GM12878 (cell line): ENCODE measurements around the gene FSTL4.

Source experiments
- EZH2 ChIP-seq: IDR thresholded peaks from 2 replicates; pipeline ENCODE4 v1.6.1; 2012; ENCODE audit warnings: low read depth, mild to moderate bottlenecking, control low read depth, inconsistent platforms, low read length, borderline replicate concordance; ENCODE audit not compliant: control insufficient read depth
- KAT2A ChIP-seq: conservative IDR thresholded peaks from 2 replicates; pipeline ENCODE4 v1.6.1; 2011; ENCODE audit warnings: low read depth, low read length; ENCODE audit not compliant: control insufficient read depth
- MEF2A ChIP-seq: IDR thresholded peaks from 2 replicates; pipeline ENCODE4 v1.6.1; 2011; ENCODE audit warnings: low read depth, mild to moderate bottlenecking, low read length, moderate library complexity; ENCODE audit not compliant: insufficient read depth
- MTA3 ChIP-seq: IDR thresholded peaks from 2 replicates; pipeline ENCODE4 v1.6.1; 2012; ENCODE audit warnings: low read length, inconsistent platforms, borderline replicate concordance
- NR2F1 ChIP-seq: fragments of 450-650 bp; conservative IDR thresholded peaks from 2 replicates; pipeline ENCODE4 v1.6.1; 2017; ENCODE audit warnings: mild to moderate bottlenecking
- PAX5 ChIP-seq: IDR thresholded peaks from 2 replicates; pipeline ENCODE4 v1.6.1; 2011; ENCODE audit warnings: low read depth, low read length, borderline replicate concordance
- POLR2AphosphoS2 ChIP-seq: IDR thresholded peaks from 2 replicates; pipeline ENCODE4 v1.6.1; 2011; ENCODE audit warnings: low read depth, mild to moderate bottlenecking, low read length, improper control_type of control experiment, moderate library complexity
- POLR2AphosphoS5 ChIP-seq: IDR thresholded peaks from 2 replicates; pipeline ENCODE4 v1.6.1; 2011; ENCODE audit warnings: mild to moderate bottlenecking, low read length, inconsistent platforms
- SRF ChIP-seq, 2 experiments: IDR thresholded peaks; 2 replicates each; pipeline ENCODE4 v1.6.1; 2011; ENCODE audit warnings: low read depth in 2 of 2, low read length in 2 of 2, mild to moderate bottlenecking in 1 of 2, moderate library complexity in 1 of 2
- ZNF384 ChIP-seq: IDR thresholded peaks from 2 replicates; pipeline ENCODE4 v1.6.1; 2012; ENCODE audit warnings: low read depth, mild to moderate bottlenecking, low read length, improper control_type of control experiment, borderline replicate concordance
- TF ChIP-seq, protein P1 (sequence below): IDR thresholded peaks from 2 replicates; pipeline ENCODE4 v1.6.1; 2012; ENCODE audit warnings: low read depth, low read length, improper control_type of control experiment
- TF ChIP-seq, protein P2 (sequence below), 3 experiments: IDR thresholded peaks in 2 of 3; conservative IDR thresholded peaks in 1 of 3; 2 replicates each; pipeline ENCODE4 v1.5.1; 2011; ENCODE audit warnings: low read depth in 3 of 3, low read length in 3 of 3, mild to moderate bottlenecking in 3 of 3, control low read depth in 2 of 3, moderate library complexity in 2 of 3, inconsistent platforms in 1 of 3, mixed read lengths in 1 of 3; ENCODE audit not compliant: control insufficient read depth in 2 of 3, insufficient read depth in 1 of 3; ENCODE audit errors: extremely low read depth in 1 of 3
- TF ChIP-seq, protein P3 (sequence below): IDR thresholded peaks from 2 replicates; pipeline ENCODE4 v1.6.1; 2012; ENCODE audit warnings: improper control_type of control experiment, low read depth, low read length; ENCODE audit not compliant: insufficient replicate concordance
- TF ChIP-seq, protein P4 (sequence below): IDR thresholded peaks from 2 replicates; pipeline ENCODE4 v1.6.1; 2011; ENCODE audit warnings: low read depth, mild to moderate bottlenecking, low read length, moderate library complexity, borderline replicate concordance; ENCODE audit errors: extremely low read depth

DNA sequence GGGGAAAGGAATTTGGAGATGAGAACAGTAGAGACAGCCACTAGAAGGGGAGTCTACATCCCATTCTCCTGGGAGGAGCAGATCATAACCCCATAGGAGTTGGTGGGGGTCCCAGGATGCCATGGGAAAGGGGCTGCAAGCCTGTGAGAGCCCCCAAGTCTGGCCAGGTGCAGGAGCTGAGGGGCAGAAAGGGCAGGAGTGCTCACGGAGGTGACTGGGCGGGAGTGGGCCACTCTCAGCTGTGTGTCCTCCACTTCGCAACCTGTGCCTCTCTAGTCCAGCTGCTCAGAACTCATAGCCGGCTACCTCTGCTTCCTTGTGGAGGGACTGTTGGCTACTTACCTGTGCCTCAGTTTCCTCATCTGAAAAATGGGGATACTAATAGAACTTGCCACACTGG is 263.9 kb downstream of the FSTL4 start:
- TF ChIP-seq, protein P1, sequence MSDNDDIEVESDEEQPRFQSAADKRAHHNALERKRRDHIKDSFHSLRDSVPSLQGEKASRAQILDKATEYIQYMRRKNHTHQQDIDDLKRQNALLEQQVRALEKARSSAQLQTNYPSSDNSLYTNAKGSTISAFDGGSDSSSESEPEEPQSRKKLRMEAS, result no peak
- TF ChIP-seq NR2F1 (no peak), PAX5 (no peak), MEF2A (no peak), POLR2AphosphoS5 (no peak), KAT2A (no peak), ZNF384 (no peak), POLR2AphosphoS2 (no peak), MTA3 (no peak), SRF (IDR thresholded peaks at IDR 0.05; ENCODE audit: low read depth in 2 of 2, low read length in 2 of 2) (no peak), EZH2 (no peak)
- TF ChIP-seq, protein P2, sequence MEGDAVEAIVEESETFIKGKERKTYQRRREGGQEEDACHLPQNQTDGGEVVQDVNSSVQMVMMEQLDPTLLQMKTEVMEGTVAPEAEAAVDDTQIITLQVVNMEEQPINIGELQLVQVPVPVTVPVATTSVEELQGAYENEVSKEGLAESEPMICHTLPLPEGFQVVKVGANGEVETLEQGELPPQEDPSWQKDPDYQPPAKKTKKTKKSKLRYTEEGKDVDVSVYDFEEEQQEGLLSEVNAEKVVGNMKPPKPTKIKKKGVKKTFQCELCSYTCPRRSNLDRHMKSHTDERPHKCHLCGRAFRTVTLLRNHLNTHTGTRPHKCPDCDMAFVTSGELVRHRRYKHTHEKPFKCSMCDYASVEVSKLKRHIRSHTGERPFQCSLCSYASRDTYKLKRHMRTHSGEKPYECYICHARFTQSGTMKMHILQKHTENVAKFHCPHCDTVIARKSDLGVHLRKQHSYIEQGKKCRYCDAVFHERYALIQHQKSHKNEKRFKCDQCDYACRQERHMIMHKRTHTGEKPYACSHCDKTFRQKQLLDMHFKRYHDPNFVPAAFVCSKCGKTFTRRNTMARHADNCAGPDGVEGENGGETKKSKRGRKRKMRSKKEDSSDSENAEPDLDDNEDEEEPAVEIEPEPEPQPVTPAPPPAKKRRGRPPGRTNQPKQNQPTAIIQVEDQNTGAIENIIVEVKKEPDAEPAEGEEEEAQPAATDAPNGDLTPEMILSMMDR (IDR thresholded peaks at IDR 0.05 in 2 of 3, conservative IDR thresholded peaks at IDR 0.05 in 1 of 3; ENCODE audit: control insufficient read depth in 2 of 3, extremely low read depth in 1 of 3, insufficient read depth in 1 of 3, low read depth in 3 of 3, low read length in 3 of 3), result no peak
- TF ChIP-seq, protein P3, sequence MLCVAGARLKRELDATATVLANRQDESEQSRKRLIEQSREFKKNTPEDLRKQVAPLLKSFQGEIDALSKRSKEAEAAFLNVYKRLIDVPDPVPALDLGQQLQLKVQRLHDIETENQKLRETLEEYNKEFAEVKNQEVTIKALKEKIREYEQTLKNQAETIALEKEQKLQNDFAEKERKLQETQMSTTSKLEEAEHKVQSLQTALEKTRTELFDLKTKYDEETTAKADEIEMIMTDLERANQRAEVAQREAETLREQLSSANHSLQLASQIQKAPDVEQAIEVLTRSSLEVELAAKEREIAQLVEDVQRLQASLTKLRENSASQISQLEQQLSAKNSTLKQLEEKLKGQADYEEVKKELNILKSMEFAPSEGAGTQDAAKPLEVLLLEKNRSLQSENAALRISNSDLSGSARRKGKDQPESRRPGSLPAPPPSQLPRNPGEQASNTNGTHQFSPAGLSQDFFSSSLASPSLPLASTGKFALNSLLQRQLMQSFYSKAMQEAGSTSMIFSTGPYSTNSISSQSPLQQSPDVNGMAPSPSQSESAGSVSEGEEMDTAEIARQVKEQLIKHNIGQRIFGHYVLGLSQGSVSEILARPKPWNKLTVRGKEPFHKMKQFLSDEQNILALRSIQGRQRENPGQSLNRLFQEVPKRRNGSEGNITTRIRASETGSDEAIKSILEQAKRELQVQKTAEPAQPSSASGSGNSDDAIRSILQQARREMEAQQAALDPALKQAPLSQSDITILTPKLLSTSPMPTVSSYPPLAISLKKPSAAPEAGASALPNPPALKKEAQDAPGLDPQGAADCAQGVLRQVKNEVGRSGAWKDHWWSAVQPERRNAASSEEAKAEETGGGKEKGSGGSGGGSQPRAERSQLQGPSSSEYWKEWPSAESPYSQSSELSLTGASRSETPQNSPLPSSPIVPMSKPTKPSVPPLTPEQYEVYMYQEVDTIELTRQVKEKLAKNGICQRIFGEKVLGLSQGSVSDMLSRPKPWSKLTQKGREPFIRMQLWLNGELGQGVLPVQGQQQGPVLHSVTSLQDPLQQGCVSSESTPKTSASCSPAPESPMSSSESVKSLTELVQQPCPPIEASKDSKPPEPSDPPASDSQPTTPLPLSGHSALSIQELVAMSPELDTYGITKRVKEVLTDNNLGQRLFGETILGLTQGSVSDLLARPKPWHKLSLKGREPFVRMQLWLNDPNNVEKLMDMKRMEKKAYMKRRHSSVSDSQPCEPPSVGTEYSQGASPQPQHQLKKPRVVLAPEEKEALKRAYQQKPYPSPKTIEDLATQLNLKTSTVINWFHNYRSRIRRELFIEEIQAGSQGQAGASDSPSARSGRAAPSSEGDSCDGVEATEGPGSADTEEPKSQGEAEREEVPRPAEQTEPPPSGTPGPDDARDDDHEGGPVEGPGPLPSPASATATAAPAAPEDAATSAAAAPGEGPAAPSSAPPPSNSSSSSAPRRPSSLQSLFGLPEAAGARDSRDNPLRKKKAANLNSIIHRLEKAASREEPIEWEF, result no peak
- TF ChIP-seq, protein P4, sequence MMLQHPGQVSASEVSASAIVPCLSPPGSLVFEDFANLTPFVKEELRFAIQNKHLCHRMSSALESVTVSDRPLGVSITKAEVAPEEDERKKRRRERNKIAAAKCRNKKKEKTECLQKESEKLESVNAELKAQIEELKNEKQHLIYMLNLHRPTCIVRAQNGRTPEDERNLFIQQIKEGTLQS, result no peak
